Measurements from ENCODE around the gene NMB. TPM values are rescaled to one million over a fixed set of nuclear protein-coding genes. Genes with fewer than 3 reads are reported as not detected.

NMB gene
- total and polyA plus RNA-seq, 2 of the 13 experiments (the other 11 are each of a cell fraction or from before 2014, with no cell fraction given): 10.4 to 25.4 TPM

GRCh38 chr15:84633311-84634227 lies 24.4 kb downstream of the NMB start (continued):
- no peak for TF ChIP-seq ETS1 (CRISPR knock-in tag; IDR thresholded peaks at IDR 0.05)
- 0 out of 2 replicates have a peak, but pooled peaks have one; percentile 55 for TF ChIP-seq KAT7 (CRISPR knock-in tag; IDR thresholded peaks at IDR 0.05; ENCODE audit: borderline replicate concordance)
- TF ChIP-seq ZNF605 (CRISPR knock-in tag; IDR thresholded peaks at IDR 0.05): 0 out of 2 replicates have a peak, but pooled peaks have one; percentile 25
- 0 out of 2 replicates have a peak, but pooled peaks have one; percentile 22 for TF ChIP-seq ZNF121 (CRISPR knock-in tag; IDR thresholded peaks at IDR 0.05)
- peak; percentile 75; the same call in 1 of the 2 replicates for TF ChIP-seq ZGPAT (CRISPR knock-in tag; IDR thresholded peaks at IDR 0.05)
- TF ChIP-seq EP300 (IDR thresholded peaks at IDR 0.05; ENCODE audit: low read depth in 2 of 2, low read length in 2 of 2): no peak
- TF ChIP-seq EP300 (CRISPR knock-in tag; IDR thresholded peaks at IDR 0.05; ENCODE audit: borderline replicate concordance): no peak
- TF ChIP-seq ARID5B (CRISPR knock-in tag; IDR thresholded peaks at IDR 0.05): peak; percentile 57; the same call in 1 of the 2 replicates
- no peak for TF ChIP-seq DDIT3 (CRISPR knock-in tag; IDR thresholded peaks at IDR 0.05)
- no peak for TF ChIP-seq SIN3B (IDR thresholded peaks at IDR 0.05; ENCODE audit: low read length)
- no peak for TF ChIP-seq ZNF550 (CRISPR knock-in tag; IDR thresholded peaks at IDR 0.05; ENCODE audit: borderline replicate concordance)
- TF ChIP-seq NBN (conservative IDR thresholded peaks at IDR 0.05): no peak
- peak; percentile 86; the same call in 1 of the 2 replicates for TF ChIP-seq ZSCAN21 (CRISPR knock-in tag; IDR thresholded peaks at IDR 0.05; ENCODE audit: borderline replicate concordance)
- TF ChIP-seq HNRNPK (IDR thresholded peaks at IDR 0.05; ENCODE audit: low read depth, low read length, poor library complexity, severe bottlenecking): peak; percentile 30
- no peak for TF ChIP-seq CEBPB (IDR thresholded peaks at IDR 0.05; ENCODE audit: borderline replicate concordance, low read depth, low read length)
- no peak for TF ChIP-seq HNF1A (IDR thresholded peaks at IDR 0.05; ENCODE audit: low read depth)
- 0 out of 2 replicates have a peak, but pooled peaks have one; percentile 31 for TF ChIP-seq HNF1A (CRISPR knock-in tag; IDR thresholded peaks at IDR 0.05; ENCODE audit: borderline replicate concordance)
